ENCODE results near the gene GPX8. TPM values are rescaled to one million over a fixed set of nuclear protein-coding genes. Genes with fewer than 3 reads are reported as not detected.

GPX8 gene
- not detected for total RNA-seq

- H3K9me3 Mint-ChIP-seq: no peaks in the 10 kb centered on the region
- DNase-seq (ENCODE audit: low spot score in 2 of 2) (peak in 1 of 2 donors; percentile 50), ATAC-seq (peak in 1 of 2 donors; percentile 72)
- no peak within 1 kb of the TSS for H3K27ac Mint-ChIP-seq
- peaks cover 0 to 6% of the 10 kb centered on the region in 2 donors for H3K36me3 Mint-ChIP-seq
These were observed at the start of gene GPX8 for GRCh38 chr5:55159763-55160492. TSS of gene GPX8 (plus strand) at chr5:55160171. CDS start at chr5:55160193, 22 bp downstream.

- DNase-seq (ENCODE audit: low spot score in 2 of 2) (no peak), ATAC-seq (no peak)
- Mint-ChIP-seq H3K9me3 (no peaks in the 10 kb centered on the region), H3K36me3 (peaks cover under 1 to 6% of the 10 kb centered on the region in 2 donors), H3K27ac (no peak overlapping the region)
These were observed 49.8 kb upstream of the GPX8 start for GRCh38 chr5:55110217-55110616.

- Mint-ChIP-seq H3K27ac (no peak overlapping the region), H3K36me3 (no peaks in the 10 kb centered on the region), H3K9me3 (no peaks in the 10 kb centered on the region)
- DNase-seq (ENCODE audit: low spot score in 2 of 2) (no peak), ATAC-seq (no peak)
These were observed 46.6 kb upstream of the GPX8 start for GRCh38 chr5:55113327-55113726.

- H3K27ac Mint-ChIP-seq: no peak overlapping the region
- H3K9me3 Mint-ChIP-seq: no peaks in the 10 kb centered on the region
- H3K36me3 Mint-ChIP-seq: no peaks in the 10 kb centered on the region
- no peak for DNase-seq (ENCODE audit: low spot score in 2 of 2)
- no peak for ATAC-seq
These were observed 45.9 kb upstream of the GPX8 start for GRCh38 chr5:55114061-55114460.

- no peak overlapping the region for H3K27ac Mint-ChIP-seq
- peaks cover 0 to 3% of the 10 kb centered on the region in 2 donors for H3K9me3 Mint-ChIP-seq
- DNase-seq (ENCODE audit: low spot score in 2 of 2) (no peak), ATAC-seq (no peak)
- peaks cover 0 to 5% of the 10 kb centered on the region in 2 donors for H3K36me3 Mint-ChIP-seq
These were observed 36.6 kb upstream of the GPX8 start for GRCh38 chr5:55123365-55123764.

GRCh38 chr5:55134053-55134722, 25.8 kb upstream of the GPX8 start:
- H3K27ac Mint-ChIP-seq: peak overlapping the region; percentile 4 to 60

GRCh38 chr5:55136521-55136920, 23.4 kb upstream of the GPX8 start:
- no peak for DNase-seq (ENCODE audit: low spot score in 2 of 2)
- no peak for ATAC-seq
- Mint-ChIP-seq H3K27ac (no peak overlapping the region), H3K9me3 (peaks cover 7 to 10% of the 10 kb centered on the region in 2 donors), H3K36me3 (peaks cover 0 to 9% of the 10 kb centered on the region in 2 donors)

More at GRCh38 chr5:55134053-55134722, 25.8 kb upstream of the GPX8 start:
- peaks cover 9 to 16% of the 10 kb centered on the region in 2 donors for H3K36me3 Mint-ChIP-seq
- no peak for DNase-seq (ENCODE audit: low spot score in 2 of 2)
- ATAC-seq: peak; percentile 90 to 93
- H3K9me3 Mint-ChIP-seq: peaks cover 17 to 23% of the 10 kb centered on the region in 2 donors

- ATAC-seq: no peak
- H3K9me3 Mint-ChIP-seq: no peaks in the 10 kb centered on the region
- DNase-seq (ENCODE audit: low spot score in 2 of 2): no peak
- H3K36me3 Mint-ChIP-seq: no peaks in the 10 kb centered on the region
- no peak overlapping the region for H3K27ac Mint-ChIP-seq
These were observed 18.9 kb upstream of the GPX8 start for GRCh38 chr5:55140908-55141665.

GRCh38 chr5:55141945-55142690, 17.9 kb upstream of the GPX8 start:
- Mint-ChIP-seq H3K27ac (no peak overlapping the region), H3K9me3 (no peaks in the 10 kb centered on the region), H3K36me3 (no peaks in the 10 kb centered on the region)
- peak; percentile 28 to 39 for ATAC-seq
- no peak for DNase-seq (ENCODE audit: low spot score in 2 of 2)

GRCh38 chr5:55143624-55144023, 16.3 kb upstream of the GPX8 start:
- H3K9me3 Mint-ChIP-seq: no peaks in the 10 kb centered on the region
- DNase-seq (ENCODE audit: low spot score in 2 of 2) (no peak), ATAC-seq (no peak)
- no peak overlapping the region for H3K27ac Mint-ChIP-seq
- H3K36me3 Mint-ChIP-seq: no peaks in the 10 kb centered on the region

GRCh38 chr5:55146080-55146479, 13.9 kb upstream of the GPX8 start:
- Mint-ChIP-seq H3K9me3 (no peaks in the 10 kb centered on the region), H3K36me3 (no peaks in the 10 kb centered on the region), H3K27ac (no peak overlapping the region)
- no peak for ATAC-seq
- no peak for DNase-seq (ENCODE audit: low spot score in 2 of 2)

GRCh38 chr5:55146543-55147151, 13.3 kb upstream of the GPX8 start:
- ATAC-seq (peak; percentile 91 to 97), DNase-seq (ENCODE audit: low spot score in 2 of 2) (peak; percentile 75 to 83)
- H3K27ac Mint-ChIP-seq: no peak overlapping the region
- no peaks in the 10 kb centered on the region for H3K36me3 Mint-ChIP-seq
- H3K9me3 Mint-ChIP-seq: no peaks in the 10 kb centered on the region

GRCh38 chr5:55149308-55149795, 10.6 kb upstream of the GPX8 start:
- no peak overlapping the region for H3K27ac Mint-ChIP-seq
- H3K9me3 Mint-ChIP-seq: no peaks in the 10 kb centered on the region
- DNase-seq (ENCODE audit: low spot score in 2 of 2): no peak
- H3K36me3 Mint-ChIP-seq: no peaks in the 10 kb centered on the region
- no peak for ATAC-seq

GRCh38 chr5:55151923-55152842, 7.8 kb upstream of the GPX8 start:
- Mint-ChIP-seq H3K9me3 (no peaks in the 10 kb centered on the region), H3K27ac (no peak overlapping the region), H3K36me3 (peaks cover 0 to 6% of the 10 kb centered on the region in 2 donors)
- no peak for DNase-seq (ENCODE audit: low spot score in 2 of 2)
- ATAC-seq: no peak

GRCh38 chr5:55154873-55155272, 5.1 kb upstream of the GPX8 start:
- no peak for ATAC-seq

More at GRCh38 chr5:55154873-55155272, 5.1 kb upstream of the GPX8 start:
- Mint-ChIP-seq H3K36me3 (peaks cover 0 to 6% of the 10 kb centered on the region in 2 donors), H3K9me3 (no peaks in the 10 kb centered on the region), H3K27ac (no peak overlapping the region)
- DNase-seq (ENCODE audit: low spot score in 2 of 2): no peak
